ENCODE data around the gene PABPC1L2B.
"Not testable (repeated sequence)": the region's sequence is repeated elsewhere in the genome, so short reads cannot be mapped to it uniquely, and the experiment has no call there.

PABPC1L2B gene

DNA sequence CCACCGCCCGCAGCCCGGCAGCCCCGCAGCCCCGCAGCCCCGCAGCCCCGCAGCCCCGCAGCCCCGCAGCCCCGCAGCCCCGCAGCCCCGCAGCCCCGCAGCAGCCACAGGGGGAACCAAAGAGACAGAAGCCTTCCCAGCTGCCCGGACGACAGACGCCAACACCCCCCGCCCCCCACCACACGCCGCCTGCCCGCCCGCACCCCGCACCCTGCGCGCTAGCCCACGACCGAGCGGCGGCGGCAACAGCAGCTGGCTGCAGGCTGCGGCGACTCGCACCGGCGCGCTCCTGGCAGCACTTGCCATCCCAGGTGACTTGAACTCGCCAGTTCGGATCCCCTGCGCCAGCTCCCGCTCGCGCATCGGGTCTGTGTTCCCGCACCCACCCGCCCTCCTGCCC, at the start of gene PABPC1L2B:
PABPC1L2B (plus strand) TSS at position 207 of the 400 bp plus-strand sequence. CDS start 704 bp downstream, outside the sequence.
- not testable (repeated sequence) for DNase-seq (ENCODE audit: low read depth)

DNA sequence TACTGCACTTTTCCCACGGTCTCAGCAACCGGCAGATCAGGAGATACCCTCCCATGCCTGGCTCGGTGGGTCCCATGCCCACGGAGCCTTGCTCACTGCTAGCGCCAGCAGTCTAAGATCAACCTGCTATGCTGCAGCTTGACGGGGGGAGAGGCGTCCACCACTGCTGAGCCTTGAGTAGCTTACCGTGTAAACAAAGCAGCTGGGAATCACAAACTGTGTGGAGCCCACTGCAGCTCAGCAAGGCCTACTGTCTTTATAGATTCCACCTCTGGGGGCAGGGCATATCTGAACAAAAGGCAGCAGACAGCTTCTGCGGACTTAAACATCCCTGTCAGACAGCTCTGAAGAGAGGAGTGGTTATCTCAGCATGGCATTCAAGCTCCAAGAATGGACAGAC, 42.8 kb upstream of the PABPC1L2B start:
- DNase-seq (ENCODE audit: low read depth) = not testable (repeated sequence)

- not testable (repeated sequence) for DNase-seq (ENCODE audit: low read depth)
Observed at GRCh38 chrX:72971859-72972258, 30.9 kb upstream of the PABPC1L2B start.

DNA sequence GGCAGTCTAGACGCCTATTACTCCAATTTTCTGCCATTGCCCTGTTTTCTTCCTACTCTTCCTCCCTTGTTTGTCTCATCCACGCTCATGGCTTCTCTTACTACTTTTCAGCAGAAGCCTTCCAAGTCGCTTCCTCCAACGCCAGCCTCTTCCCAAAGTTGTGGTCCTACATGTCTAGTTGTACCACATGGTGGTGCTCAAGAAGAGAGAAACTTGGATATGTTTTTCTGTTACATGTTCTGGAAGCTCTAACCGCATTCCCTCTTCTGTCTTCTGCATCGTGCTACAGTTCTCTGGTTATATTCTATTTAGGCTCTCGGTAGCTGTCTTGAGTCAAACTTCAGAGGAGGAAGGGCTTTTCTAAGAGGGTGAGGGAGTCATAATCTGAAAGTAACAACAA, 27.9 kb upstream of the PABPC1L2B start:
- DNase-seq (ENCODE audit: low read depth) = not testable (repeated sequence)

- DNase-seq (ENCODE audit: low read depth) = not testable (repeated sequence)
Observed at GRCh38 chrX:72980894-72981469, 21.8 kb upstream of the PABPC1L2B start.

GRCh38 chrX:73004032-73004431, 1.3 kb downstream of the PABPC1L2B start:
- not testable (repeated sequence) for DNase-seq (ENCODE audit: low read depth)

DNA sequence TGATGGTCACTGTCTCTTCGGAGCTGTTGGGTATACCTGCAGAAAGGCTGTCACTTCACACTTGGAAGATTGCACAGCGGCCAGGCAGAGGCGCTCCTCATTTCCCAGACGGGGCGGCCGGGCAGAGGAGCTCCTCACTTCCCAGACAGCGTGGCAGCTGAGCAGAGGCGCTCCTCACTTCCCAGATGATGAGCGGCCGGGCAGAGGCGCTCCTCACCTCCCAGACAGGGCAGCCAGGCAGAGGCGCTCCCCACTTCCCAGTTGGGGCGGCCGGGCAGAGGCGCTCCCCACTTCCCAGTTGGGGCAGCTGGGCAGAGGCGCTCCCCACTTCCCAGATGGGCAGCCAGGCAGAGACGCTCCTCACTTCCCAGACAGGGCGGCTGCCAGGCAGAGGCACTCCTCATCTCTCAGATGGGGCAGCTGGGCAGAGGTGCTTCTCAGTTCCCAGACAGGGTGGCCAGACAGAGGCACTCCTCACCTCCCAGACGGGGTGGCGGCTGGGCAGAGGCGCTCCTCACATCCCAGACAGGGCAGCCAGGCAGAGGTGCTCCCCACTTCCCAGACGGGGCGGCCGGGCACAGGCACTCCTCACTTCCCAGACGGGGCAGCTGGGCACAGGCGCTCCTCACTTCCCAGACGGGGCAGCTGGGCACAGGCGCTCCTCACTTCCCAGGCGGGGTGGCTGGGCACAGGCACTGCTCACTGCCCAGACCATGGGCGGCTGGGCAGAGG, 18.8 kb downstream of the PABPC1L2B start:
- no peak for DNase-seq (ENCODE audit: low read depth)

- not testable (repeated sequence) for DNase-seq (ENCODE audit: low read depth)
Observed at GRCh38 chrX:73022093-73022445, 19.3 kb downstream of the PABPC1L2B start.

- DNase-seq (ENCODE audit: low read depth) = no peak
Observed at GRCh38 chrX:73028876-73029275, 26.1 kb downstream of the PABPC1L2B start.
